Parathyroid adenoma (tissue), 2 donors: Measurements from ENCODE around the gene SH3RF2.

Experiments
- H2AFZ ChIP-seq: fragments of 300-600 bp; sonication (generic); one replicate; pipeline ENCODE4 v1.7.0; 2017; ENCODE audit warnings: antibody characterized with exemption, mild to moderate bottlenecking
- H3K27ac ChIP-seq: fragments of 300-600 bp; sonication (generic); one replicate; pipeline ENCODE4 v1.7.0; 2017
- H3K27me3 ChIP-seq: fragments of 300-600 bp; sonication (generic); one replicate; pipeline ENCODE4 v1.7.0; 2017; ENCODE audit warnings: low read length; ENCODE audit not compliant: control insufficient read depth, insufficient read depth
- H3K36me3 ChIP-seq: fragments of 300-600 bp; sonication (generic); one replicate; pipeline ENCODE4 v1.7.0; 2017; ENCODE audit warnings: low read length; ENCODE audit not compliant: control insufficient read depth, insufficient read depth
- H3K4me1 ChIP-seq: fragments of 300-600 bp; sonication (generic); one replicate; pipeline ENCODE4 v1.7.0; 2017; ENCODE audit warnings: control low read depth
- H3K4me2 ChIP-seq: fragments of 300-600 bp; sonication (generic); one replicate; pipeline ENCODE4 v1.7.0; 2017; ENCODE audit warnings: low read length
- H3K4me3 ChIP-seq: fragments of 300-600 bp; sonication (generic); one replicate; pipeline ENCODE4 v1.7.0; 2017; ENCODE audit warnings: low read depth, low read length
- H3K79me2 ChIP-seq: fragments of 300-600 bp; sonication (generic); one replicate; pipeline ENCODE4 v1.7.0; 2017; ENCODE audit warnings: control low read depth
- H3K9ac ChIP-seq: fragments of 300-600 bp; sonication (generic); one replicate; pipeline ENCODE4 v1.7.0; 2017; ENCODE audit warnings: mild to moderate bottlenecking
- H3K9me3 ChIP-seq: fragments of 300-600 bp; sonication (generic); one replicate; pipeline ENCODE4 v1.7.0; 2017; ENCODE audit warnings: low read length; ENCODE audit not compliant: control insufficient read depth
- TF ChIP-seq, protein P1 (sequence below): fragments of 300-600 bp; sonication (generic); IDR thresholded peaks from one replicate; pipeline ENCODE4 v1.7.0; 2017; ENCODE audit warnings: antibody characterized with exemption, mild to moderate bottlenecking
- donor health status: primary hyperparathyroidism.

SH3RF2 gene

DNA sequence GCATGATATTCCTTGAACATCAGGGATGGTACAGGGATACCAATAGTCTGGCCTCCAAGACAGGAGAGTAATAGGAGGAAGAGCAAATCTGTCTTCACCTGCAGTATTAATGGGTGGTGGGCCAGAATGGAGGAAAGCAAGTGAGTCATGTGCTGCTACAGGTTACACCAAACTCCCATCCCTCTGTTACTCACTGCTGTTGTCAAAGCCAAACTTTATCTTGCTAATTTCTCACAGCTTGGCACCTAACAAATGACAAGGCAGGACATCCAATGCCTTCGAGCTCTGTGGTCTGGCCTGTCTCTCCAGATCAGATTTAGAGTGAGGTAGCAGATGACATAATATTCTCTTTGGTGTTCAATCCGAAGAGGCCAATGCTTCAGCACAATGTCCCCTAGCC lies 142.2 kb downstream of the SH3RF2 start:
- TF ChIP-seq, protein P1, sequence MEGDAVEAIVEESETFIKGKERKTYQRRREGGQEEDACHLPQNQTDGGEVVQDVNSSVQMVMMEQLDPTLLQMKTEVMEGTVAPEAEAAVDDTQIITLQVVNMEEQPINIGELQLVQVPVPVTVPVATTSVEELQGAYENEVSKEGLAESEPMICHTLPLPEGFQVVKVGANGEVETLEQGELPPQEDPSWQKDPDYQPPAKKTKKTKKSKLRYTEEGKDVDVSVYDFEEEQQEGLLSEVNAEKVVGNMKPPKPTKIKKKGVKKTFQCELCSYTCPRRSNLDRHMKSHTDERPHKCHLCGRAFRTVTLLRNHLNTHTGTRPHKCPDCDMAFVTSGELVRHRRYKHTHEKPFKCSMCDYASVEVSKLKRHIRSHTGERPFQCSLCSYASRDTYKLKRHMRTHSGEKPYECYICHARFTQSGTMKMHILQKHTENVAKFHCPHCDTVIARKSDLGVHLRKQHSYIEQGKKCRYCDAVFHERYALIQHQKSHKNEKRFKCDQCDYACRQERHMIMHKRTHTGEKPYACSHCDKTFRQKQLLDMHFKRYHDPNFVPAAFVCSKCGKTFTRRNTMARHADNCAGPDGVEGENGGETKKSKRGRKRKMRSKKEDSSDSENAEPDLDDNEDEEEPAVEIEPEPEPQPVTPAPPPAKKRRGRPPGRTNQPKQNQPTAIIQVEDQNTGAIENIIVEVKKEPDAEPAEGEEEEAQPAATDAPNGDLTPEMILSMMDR: no peak
- no peak overlapping the region for H3K9ac ChIP-seq
- no peaks in the 10 kb centered on the region for H3K36me3 ChIP-seq
- no peaks in the 10 kb centered on the region for H3K4me1 ChIP-seq
- H3K27ac ChIP-seq: no peak overlapping the region
- H3K79me2 ChIP-seq: no peaks in the 10 kb centered on the region
- H2AFZ ChIP-seq: no peak overlapping the region
- H3K4me2 ChIP-seq: no peak overlapping the region
- H3K9me3 ChIP-seq: no peaks in the 10 kb centered on the region
- H3K4me3 ChIP-seq: no peak overlapping the region
- no peaks in the 10 kb centered on the region for H3K27me3 ChIP-seq

DNA sequence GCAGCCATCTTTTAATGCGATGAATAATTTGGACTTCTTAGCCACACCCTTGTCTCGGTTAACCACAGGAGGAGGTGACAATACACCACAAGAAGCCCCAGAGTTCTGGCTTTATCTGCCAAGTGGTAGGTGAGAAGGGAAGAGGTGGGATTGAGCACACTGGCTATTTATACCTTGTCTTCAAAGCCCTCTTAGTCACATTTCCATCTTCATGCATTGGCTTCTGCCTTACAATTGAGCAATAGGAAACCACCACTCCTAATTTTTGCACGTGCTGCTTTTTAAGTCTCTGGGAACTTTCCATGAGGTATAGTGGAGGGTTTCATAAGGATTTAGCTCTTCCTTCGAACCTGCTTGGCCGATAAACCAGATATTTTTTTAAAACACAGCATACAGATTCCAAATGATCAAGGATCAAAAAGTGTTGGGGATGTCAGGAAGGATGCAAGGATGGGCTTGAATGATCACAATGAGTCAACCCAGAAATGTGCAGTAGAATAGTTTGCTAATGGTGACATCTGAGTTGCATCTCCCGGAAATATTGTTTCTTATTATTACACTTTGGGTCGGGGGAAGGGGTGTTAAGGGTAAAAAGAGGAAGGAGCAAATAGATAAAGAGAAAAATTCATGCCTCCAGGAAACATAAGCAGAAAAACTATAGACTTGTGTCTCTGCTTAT lies 143.5 kb downstream of the SH3RF2 start:
- TF ChIP-seq, protein P1: no peak
- H3K36me3 ChIP-seq: no peaks in the 10 kb centered on the region
- H3K27me3 ChIP-seq: no peaks in the 10 kb centered on the region
- no peaks in the 10 kb centered on the region for H3K9me3 ChIP-seq
- no peaks in the 10 kb centered on the region for H3K79me2 ChIP-seq
- no peak overlapping the region for H3K4me2 ChIP-seq
- H3K4me3 ChIP-seq: no peak overlapping the region
- no peaks in the 10 kb centered on the region for H3K4me1 ChIP-seq
- no peak overlapping the region for H3K9ac ChIP-seq
- H3K27ac ChIP-seq: no peak overlapping the region
- no peak overlapping the region for H2AFZ ChIP-seq

DNA sequence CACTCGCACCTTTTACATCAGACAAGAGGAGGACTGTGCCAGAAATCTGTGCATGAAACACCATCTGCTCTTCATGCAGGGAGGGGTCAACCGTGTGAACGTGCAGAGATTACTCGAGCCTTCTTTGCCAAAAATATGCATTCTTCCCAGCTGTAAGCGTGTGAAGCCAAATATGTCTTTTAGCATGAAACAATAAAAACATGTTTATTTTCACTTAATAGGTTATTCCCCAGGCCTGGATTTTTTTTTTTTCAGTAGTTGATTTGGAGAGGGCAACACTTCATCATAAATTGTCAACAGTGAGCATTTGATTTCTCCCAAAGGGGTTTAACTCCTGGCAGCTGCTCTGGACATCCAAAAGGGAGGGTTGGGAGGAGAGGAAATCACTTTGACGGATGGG lies 145.2 kb downstream of the SH3RF2 start:
- Histone ChIP-seq H3K4me3 (no peak overlapping the region), H3K36me3 (no peaks in the 10 kb centered on the region), H2AFZ (no peak overlapping the region), H3K79me2 (no peaks in the 10 kb centered on the region), H3K4me1 (no peaks in the 10 kb centered on the region), H3K27me3 (no peaks in the 10 kb centered on the region), H3K27ac (no peak overlapping the region), H3K9me3 (no peaks in the 10 kb centered on the region), H3K9ac (no peak overlapping the region), H3K4me2 (no peak overlapping the region)
- TF ChIP-seq, protein P1: no peak

DNA sequence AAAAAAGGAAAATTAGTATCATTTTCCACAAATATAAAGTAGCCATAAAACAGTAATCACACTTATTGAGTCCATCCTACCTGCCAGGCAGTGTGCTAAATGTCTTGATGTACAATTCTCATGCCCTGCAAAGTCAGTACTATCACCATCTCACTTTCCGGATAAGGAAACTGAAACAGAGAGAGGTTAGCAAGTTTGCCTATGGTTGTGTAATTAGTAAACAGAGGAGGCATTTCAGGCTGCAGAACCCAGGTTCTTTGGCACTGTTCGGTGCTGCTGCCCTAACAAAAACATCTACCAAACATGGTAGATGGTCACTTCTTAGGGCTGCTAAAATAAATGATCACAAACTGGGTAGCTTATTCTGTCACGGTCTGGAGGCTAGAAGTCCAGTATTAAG lies 146.4 kb downstream of the SH3RF2 start:
- Histone ChIP-seq H3K4me1 (no peaks in the 10 kb centered on the region), H2AFZ (no peak overlapping the region), H3K79me2 (no peaks in the 10 kb centered on the region), H3K4me3 (no peak overlapping the region), H3K27ac (no peak overlapping the region), H3K36me3 (no peaks in the 10 kb centered on the region), H3K9me3 (no peaks in the 10 kb centered on the region), H3K27me3 (no peaks in the 10 kb centered on the region), H3K4me2 (no peak overlapping the region), H3K9ac (no peak overlapping the region)
- TF ChIP-seq, protein P1: no peak

DNA sequence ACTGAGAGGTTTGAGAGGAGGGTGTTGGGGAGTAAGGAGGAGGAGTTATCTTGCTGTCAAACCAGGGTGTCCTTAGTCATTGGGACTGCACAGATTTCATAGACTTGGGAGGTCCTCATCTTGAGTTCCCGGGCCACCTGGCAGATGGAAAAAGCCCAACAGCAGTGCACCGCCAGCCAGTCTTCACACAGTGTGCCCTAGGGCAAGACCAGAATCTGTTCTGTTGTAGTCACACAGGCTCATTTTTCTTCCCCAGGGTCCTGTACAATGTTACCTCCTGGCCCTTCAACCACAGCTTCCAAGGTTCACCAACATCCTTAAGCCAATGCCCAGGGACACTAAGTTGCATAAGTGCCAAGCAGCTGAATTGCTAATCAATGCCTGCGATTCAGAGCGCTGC lies 148.0 kb downstream of the SH3RF2 start:
- H3K4me1 ChIP-seq: no peaks in the 10 kb centered on the region

More for the DNA sequence above, 148.0 kb downstream of the SH3RF2 start:
- H3K79me2 ChIP-seq: no peaks in the 10 kb centered on the region
- no peak overlapping the region for H2AFZ ChIP-seq
- TF ChIP-seq, protein P1: no peak
- H3K27me3 ChIP-seq: no peaks in the 10 kb centered on the region
- no peak overlapping the region for H3K9ac ChIP-seq
- no peak overlapping the region for H3K4me2 ChIP-seq
- no peaks in the 10 kb centered on the region for H3K36me3 ChIP-seq
- no peak overlapping the region for H3K27ac ChIP-seq
- H3K9me3 ChIP-seq: no peaks in the 10 kb centered on the region
- H3K4me3 ChIP-seq: no peak overlapping the region
